ACC112 (cell line): ENCODE data around the gene EIF4E1B.
A peak's percentile ranks its signal among the peaks of the same experiment; 100 is the strongest.

Experiments used
- H2AFZ ChIP-seq: fragments of 200-600 bp; sonication (generic); one replicate; pipeline ENCODE4 v1.6.0; 2017; ENCODE audit warnings: antibody characterized with exemption, low read length; ENCODE audit not compliant: unreplicated experiment
- H3K27ac ChIP-seq: fragments of 200-600 bp; sonication (generic); 2 replicates; pipeline ENCODE4 v1.5.1; 2014; ENCODE audit warnings: low read depth, mild to moderate bottlenecking, antibody characterized with exemption, low read length, moderate library complexity
- H3K27me3 ChIP-seq: fragments of 200-600 bp; sonication (generic); 2 replicates; pipeline ENCODE4 v1.6.1; 2014; ENCODE audit warnings: mild to moderate bottlenecking, antibody characterized with exemption, low read length, moderate library complexity, mixed read lengths; ENCODE audit not compliant: insufficient read depth
- H3K36me3 ChIP-seq: fragments of 200-600 bp; sonication (generic); 2 replicates; pipeline ENCODE4 v1.6.1; 2016; ENCODE audit warnings: mild to moderate bottlenecking, antibody characterized with exemption, low read length, moderate library complexity, mixed read lengths; ENCODE audit not compliant: insufficient read depth
- H3K4me1 ChIP-seq: fragments of 200-600 bp; sonication (generic); one replicate; pipeline ENCODE4 v1.6.1; 2016; ENCODE audit warnings: low read length, mixed read lengths; ENCODE audit not compliant: insufficient read depth, unreplicated experiment, control insufficient read depth
- H3K4me3 ChIP-seq: fragments of 200-600 bp; sonication (generic); 2 replicates; pipeline ENCODE4 v1.5.1; 2014; ENCODE audit warnings: mild to moderate bottlenecking, low read depth, low read length
- H3K79me2 ChIP-seq: fragments of 200-600 bp; sonication (generic); one replicate; pipeline ENCODE4 v1.6.0; 2016; ENCODE audit warnings: low read length; ENCODE audit not compliant: control insufficient read depth, unreplicated experiment, insufficient read depth

Gene EIF4E1B

GRCh38 chr5:176658817-176659511, 28.5 kb downstream of the EIF4E1B start:
- no peaks in the 10 kb centered on the region for H3K36me3 ChIP-seq
- H2AFZ ChIP-seq = no peak overlapping the region
- no peak overlapping the region for H3K27ac ChIP-seq
- H3K4me1 ChIP-seq = peaks cover 13% of the 10 kb centered on the region
- H3K4me3 ChIP-seq = peak overlapping the region; percentile 61
- peaks cover 10% of the 10 kb centered on the region for H3K27me3 ChIP-seq
- H3K79me2 ChIP-seq = no peaks in the 10 kb centered on the region

GRCh38 chr5:176659512-176659839, 29.0 kb downstream of the EIF4E1B start:
- H3K36me3 ChIP-seq = no peaks in the 10 kb centered on the region
- H2AFZ ChIP-seq = no peak overlapping the region
- no peaks in the 10 kb centered on the region for H3K79me2 ChIP-seq
- no peak overlapping the region for H3K27ac ChIP-seq
- peaks cover 13% of the 10 kb centered on the region for H3K4me1 ChIP-seq
- peaks cover 15% of the 10 kb centered on the region for H3K27me3 ChIP-seq
- no peak overlapping the region for H3K4me3 ChIP-seq

GRCh38 chr5:176659860-176660461, 29.5 kb downstream of the EIF4E1B start:
- peaks cover 18% of the 10 kb centered on the region for H3K27me3 ChIP-seq
- no peak overlapping the region for H2AFZ ChIP-seq
- no peaks in the 10 kb centered on the region for H3K79me2 ChIP-seq
- H3K27ac ChIP-seq = no peak overlapping the region
- H3K36me3 ChIP-seq = no peaks in the 10 kb centered on the region
- H3K4me1 ChIP-seq = peaks cover 13% of the 10 kb centered on the region
- no peak overlapping the region for H3K4me3 ChIP-seq

GRCh38 chr5:176660530-176660859, 30.0 kb downstream of the EIF4E1B start:
- H3K79me2 ChIP-seq = no peaks in the 10 kb centered on the region
- no peaks in the 10 kb centered on the region for H3K36me3 ChIP-seq
- no peak overlapping the region for H3K27ac ChIP-seq
- no peak overlapping the region for H3K4me3 ChIP-seq
- H3K4me1 ChIP-seq = peaks cover 13% of the 10 kb centered on the region
- H3K27me3 ChIP-seq = peaks cover 23% of the 10 kb centered on the region
- H2AFZ ChIP-seq = no peak overlapping the region

- peaks cover 29% of the 10 kb centered on the region for H3K27me3 ChIP-seq
- H3K4me3 ChIP-seq = no peak overlapping the region
- no peak overlapping the region for H2AFZ ChIP-seq
- H3K4me1 ChIP-seq = peaks cover 13% of the 10 kb centered on the region
- no peak overlapping the region for H3K27ac ChIP-seq
- H3K79me2 ChIP-seq = no peaks in the 10 kb centered on the region
- no peaks in the 10 kb centered on the region for H3K36me3 ChIP-seq
These were observed 30.6 kb downstream of the EIF4E1B start for GRCh38 chr5:176660860-176661641.

- Histone ChIP-seq H3K27me3 (peaks cover 29% of the 10 kb centered on the region), H3K4me3 (no peak overlapping the region), H3K79me2 (no peaks in the 10 kb centered on the region), H2AFZ (no peak overlapping the region), H3K4me1 (peaks cover 13% of the 10 kb centered on the region), H3K36me3 (no peaks in the 10 kb centered on the region), H3K27ac (no peak overlapping the region)
These were observed 31.2 kb downstream of the EIF4E1B start for GRCh38 chr5:176661676-176662075.

- H2AFZ ChIP-seq = no peak overlapping the region
- peaks cover 13% of the 10 kb centered on the region for H3K4me1 ChIP-seq
- H3K4me3 ChIP-seq = no peak overlapping the region
- H3K79me2 ChIP-seq = no peaks in the 10 kb centered on the region
- H3K36me3 ChIP-seq = no peaks in the 10 kb centered on the region
- H3K27me3 ChIP-seq = peaks cover 36% of the 10 kb centered on the region
- H3K27ac ChIP-seq = no peak overlapping the region
These were observed 32.2 kb downstream of the EIF4E1B start for GRCh38 chr5:176662371-176663333.

- Histone ChIP-seq H3K27ac (no peak overlapping the region), H3K36me3 (no peaks in the 10 kb centered on the region), H2AFZ (no peak overlapping the region), H3K4me3 (no peak overlapping the region), H3K79me2 (no peaks in the 10 kb centered on the region), H3K4me1 (peaks cover 8% of the 10 kb centered on the region), H3K27me3 (peaks cover 45% of the 10 kb centered on the region)
These were observed 33.1 kb downstream of the EIF4E1B start for GRCh38 chr5:176663566-176663965.

- Histone ChIP-seq H3K79me2 (no peaks in the 10 kb centered on the region), H3K27me3 (peaks cover 54% of the 10 kb centered on the region), H3K4me1 (no peaks in the 10 kb centered on the region), H3K4me3 (no peak overlapping the region), H2AFZ (no peak overlapping the region), H3K27ac (no peak overlapping the region), H3K36me3 (no peaks in the 10 kb centered on the region)
These were observed 34.0 kb downstream of the EIF4E1B start for GRCh38 chr5:176664479-176664878.

- Histone ChIP-seq H3K4me3 (no peak overlapping the region), H3K27ac (no peak overlapping the region), H2AFZ (no peak overlapping the region), H3K4me1 (no peaks in the 10 kb centered on the region), H3K36me3 (no peaks in the 10 kb centered on the region), H3K79me2 (no peaks in the 10 kb centered on the region), H3K27me3 (peaks cover 58% of the 10 kb centered on the region)
These were observed 34.4 kb downstream of the EIF4E1B start for GRCh38 chr5:176664886-176665285.
